ENCODE measurements around the gene HAUS1.
"Not testable (repeated sequence)": the region's sequence is repeated elsewhere in the genome, so short reads cannot be mapped to it uniquely, and the experiment has no call there.

HAUS1 gene

DNA sequence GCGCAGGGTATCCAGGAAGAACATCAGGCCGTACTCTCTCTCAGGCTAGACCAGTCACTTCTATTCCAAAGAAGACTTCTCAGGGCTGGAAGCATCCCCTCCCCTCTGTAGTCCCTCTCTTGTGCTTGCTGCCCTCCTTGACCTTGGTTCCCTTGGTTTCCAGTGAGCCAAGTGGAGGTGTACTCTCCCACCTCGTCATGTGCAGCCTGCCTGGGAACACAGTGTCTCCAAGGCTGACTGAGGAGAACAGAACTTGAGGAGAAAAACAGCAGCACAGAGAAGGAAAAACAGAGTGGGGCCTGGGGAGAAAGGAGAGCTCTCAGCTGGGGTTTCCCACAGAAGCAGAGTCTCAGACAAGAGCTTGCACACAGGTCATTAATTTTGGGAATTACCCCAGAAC is 52.7 kb downstream of the HAUS1 start:
- no peak for DNase-seq (ENCODE audit: low read depth)

- no peak for DNase-seq (ENCODE audit: low read depth)
Observed at GRCh38 chr18:46158499-46158898, 54.3 kb downstream of the HAUS1 start.

DNA sequence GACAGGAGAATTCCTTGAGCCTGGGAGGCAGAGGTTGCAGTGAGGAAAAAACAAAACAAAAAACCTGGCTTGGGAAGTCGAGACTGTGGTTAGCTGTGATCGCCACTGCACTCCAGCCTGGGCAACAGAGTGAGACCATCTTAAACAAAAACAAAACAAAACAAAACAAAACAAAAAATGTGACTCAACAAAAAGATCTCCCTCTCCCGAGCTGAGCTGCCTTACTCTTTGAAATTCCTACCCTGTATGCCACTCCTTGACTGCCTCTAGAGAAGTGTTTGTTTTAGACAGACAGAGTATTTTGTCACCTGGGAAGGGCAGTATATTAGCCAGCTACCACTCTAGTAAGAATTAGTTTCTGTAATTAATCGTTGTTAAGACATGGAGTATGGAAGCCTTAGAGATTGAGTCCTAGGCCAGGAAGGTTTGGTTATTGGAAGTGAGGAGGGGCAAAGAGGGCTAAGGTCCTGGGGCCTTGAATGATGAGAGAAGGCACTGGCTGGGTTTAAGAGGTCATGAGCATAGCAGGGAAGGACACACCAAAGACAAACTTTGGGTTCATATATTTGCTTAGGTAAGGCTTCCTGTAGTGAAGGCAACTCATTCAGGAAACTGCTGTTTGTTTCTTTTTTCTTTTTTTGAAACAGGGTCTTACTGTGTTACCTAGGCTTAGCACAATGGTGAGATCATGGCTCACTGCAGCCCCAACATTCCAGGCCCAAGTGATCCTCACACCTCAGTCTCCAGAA is 56.0 kb downstream of the HAUS1 start:
- DNase-seq (ENCODE audit: low read depth): no peak

DNA sequence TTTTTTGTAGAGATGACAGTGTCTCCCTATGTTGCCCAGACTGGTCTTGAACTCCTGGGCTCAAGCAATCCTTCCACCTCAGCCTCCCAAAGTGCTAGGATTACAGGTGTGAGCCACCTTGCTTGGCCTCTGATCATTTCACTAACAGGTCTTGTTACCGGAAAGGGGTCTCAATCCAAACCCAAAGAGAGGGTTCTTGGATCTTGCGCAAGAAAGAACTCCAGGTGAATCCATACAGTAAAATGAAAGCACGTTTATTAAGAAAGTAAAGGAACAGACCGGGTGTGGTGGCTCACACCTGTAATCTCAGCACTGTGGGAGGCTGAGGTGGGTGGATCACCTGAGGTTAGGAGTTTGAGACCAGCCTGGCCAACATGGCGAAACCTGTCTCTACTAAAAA is 56.7 kb downstream of the HAUS1 start:
- not testable (repeated sequence) for DNase-seq (ENCODE audit: low read depth)

- DNase-seq (ENCODE audit: low read depth): no peak
Observed at GRCh38 chr18:46161703-46162396, 57.7 kb downstream of the HAUS1 start.

GRCh38 chr18:46163091-46163490 is 58.9 kb downstream of the HAUS1 start:
- no peak for DNase-seq (ENCODE audit: low read depth)

- DNase-seq (ENCODE audit: low read depth): no peak
Observed at GRCh38 chr18:46163941-46164499, 59.8 kb downstream of the HAUS1 start.

DNA sequence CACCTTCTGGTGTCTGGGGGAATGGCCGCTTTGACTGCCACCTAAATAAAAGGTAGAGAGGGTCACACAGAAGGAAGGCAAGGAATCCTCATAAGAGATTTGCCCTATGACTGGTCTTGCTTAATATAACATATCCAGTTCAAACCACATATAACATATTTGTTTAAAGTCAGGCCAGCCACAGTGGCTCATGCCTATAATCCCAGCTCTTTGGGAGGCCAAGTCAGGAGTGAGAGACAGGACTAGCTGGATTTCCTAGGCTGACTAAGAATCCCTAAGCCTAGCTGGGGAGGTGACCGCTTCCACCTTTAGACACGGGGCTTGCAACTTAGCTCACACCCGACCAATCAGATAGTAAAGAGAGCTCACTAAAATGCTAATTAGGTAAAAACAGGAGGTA is 60.3 kb downstream of the HAUS1 start:
- DNase-seq (ENCODE audit: low read depth): not testable (repeated sequence)

DNA sequence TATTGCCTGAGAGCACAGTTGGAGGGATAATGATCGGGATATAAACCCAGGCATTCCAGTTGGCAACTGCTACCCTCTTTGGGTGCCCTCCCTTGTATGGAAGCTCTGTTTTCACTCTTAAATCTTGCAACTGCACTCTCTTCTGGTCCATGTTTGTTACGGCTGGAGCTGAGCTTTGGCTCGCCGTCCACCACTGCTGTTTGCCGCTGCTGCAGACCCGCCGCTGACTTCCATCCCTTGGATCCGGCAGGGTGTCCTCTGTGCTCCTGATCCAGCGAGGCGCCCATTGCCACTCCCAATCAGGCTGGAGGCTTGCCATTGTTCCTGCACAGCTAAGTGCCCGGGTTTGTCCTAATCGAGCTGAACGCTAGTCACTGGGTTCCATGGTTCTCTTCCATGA is 60.7 kb downstream of the HAUS1 start:
- DNase-seq (ENCODE audit: low read depth): no peak

DNA sequence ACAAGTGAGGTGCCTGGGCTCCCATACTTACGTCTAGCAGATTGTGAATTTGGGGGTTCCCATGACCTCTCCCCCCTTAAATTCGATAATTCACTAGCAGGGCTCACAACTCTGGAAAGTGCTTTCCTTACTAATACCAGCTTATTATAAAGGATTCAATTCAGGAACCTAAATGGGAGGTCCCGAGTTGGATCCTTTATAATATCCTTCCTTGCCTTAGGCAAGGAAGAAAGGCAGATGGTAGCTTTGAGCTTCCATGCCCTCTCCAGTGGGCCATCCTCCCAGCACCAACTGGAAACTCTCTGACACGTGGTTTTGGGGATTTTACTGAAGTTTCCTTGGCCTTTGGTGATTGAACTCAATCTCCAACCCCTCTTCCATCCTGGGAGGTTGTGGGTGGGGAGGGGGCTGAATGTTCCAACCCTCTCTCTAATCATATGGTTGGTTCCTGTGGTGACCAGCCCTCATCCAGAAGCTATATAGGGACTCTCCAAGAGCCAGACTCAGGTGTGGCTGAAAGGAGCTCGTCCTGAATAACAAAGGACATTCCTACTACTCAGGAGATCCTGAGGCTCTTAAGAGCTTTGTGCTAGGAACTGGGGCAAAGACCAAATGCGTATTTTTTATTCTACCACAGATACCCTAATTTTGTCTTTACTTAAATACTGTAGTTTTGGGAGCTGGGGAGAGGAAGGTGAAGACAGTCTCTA is 62.2 kb downstream of the HAUS1 start:
- DNase-seq (ENCODE audit: low read depth): no peak

- no peak for DNase-seq (ENCODE audit: low read depth)
Observed at GRCh38 chr18:46167971-46168370, 63.8 kb downstream of the HAUS1 start.

DNA sequence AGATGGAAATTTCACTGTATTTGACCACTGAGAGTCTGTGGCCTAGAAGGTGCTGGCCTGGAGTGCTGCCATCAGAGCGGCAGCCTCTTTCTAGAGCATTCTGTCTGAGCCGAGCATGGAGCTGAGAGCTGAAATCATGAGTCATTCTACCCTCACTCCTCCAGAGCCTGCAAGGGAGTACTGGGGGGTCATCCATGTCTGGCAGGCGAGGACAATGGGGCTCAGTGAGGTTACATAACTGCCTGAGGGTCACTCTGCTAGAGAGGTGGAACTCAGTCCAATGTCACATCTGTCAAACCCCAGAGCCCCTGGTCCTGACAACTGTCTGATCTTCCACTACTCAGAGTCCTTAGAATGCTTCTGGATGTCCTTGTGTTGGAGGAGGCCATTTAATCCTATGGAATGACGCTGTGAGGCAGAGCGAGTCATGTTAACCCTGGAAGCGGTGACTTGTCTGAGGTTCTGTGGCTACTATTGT is 65.3 kb downstream of the HAUS1 start:
- DNase-seq (ENCODE audit: low read depth): peak; percentile 51

DNA sequence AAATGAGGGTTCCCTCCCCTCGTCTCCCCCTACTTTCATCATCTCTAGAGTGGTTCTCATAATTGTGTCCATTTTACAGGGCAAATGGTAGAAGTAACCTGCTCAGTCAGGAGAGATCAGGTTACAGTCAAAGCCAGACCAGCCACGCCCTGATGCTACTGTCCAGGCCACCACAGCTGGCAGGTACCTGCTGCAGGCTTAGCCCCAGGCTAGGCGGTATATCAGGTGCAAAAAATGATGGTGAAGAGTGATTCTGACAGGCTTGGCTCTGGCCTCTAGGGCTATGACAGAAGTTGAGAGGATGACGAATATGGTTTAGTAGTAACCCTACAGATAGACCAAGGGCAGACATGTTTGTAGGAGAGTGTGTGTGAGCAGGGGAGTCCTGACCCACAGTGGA is 67.1 kb downstream of the HAUS1 start:
- DNase-seq (ENCODE audit: low read depth): no peak

DNA sequence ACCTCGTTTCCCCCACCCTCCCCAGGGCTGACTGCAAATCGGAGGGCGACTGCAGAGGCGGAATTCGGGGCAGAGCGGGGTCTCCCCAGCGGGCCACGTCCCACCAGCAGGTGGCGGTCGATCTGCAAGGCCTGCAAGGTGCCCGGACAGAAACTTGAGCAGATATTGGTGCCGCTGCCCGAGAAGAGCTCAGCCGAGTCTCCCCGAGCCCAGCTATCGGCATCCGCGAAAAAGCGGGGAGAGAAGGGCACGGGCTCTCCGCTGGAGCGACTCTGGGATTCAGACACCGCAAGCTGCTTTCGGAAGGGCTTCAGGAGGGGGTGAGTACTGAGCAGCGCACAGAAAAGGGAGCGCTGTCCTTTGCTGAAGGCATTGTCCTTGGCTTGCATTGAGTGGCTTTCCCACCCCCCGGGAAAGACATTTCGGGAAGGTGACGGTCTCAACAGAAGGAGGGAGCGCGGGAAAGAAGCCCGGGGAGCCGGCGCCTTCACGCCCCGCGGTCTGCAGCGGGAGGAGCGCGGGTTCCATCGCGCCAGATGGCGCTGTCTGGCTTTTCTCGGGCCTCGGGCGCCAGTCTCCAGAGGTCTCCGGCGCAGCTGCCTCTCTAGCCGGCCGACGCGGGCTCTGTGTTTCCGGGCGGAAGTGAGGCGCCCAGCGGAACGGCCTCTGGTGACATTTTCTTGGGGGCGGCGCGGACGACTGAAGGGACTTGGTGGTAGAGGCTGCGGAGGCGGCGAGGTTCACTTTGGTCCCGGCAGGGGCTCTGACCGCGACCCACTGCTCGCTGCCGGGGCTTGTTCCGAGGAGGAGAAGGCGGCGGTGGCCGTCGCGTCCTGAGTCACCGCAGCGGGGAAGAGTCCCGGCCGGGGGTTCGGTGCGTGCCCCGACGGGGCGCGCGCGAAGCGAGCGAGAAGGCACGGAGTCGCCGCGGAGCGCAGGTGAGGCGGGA is 69.5 kb downstream of the HAUS1 start:
- DNase-seq (ENCODE audit: low read depth): peak; percentile 86

- no peak for DNase-seq (ENCODE audit: low read depth)
Observed at GRCh38 chr18:46174342-46175041, 70.3 kb downstream of the HAUS1 start.

GRCh38 chr18:46176001-46176400 is 71.8 kb downstream of the HAUS1 start:
- DNase-seq (ENCODE audit: low read depth): no peak
